ENCODE measurements around the gene ZNF708. TPM values are rescaled to one million over a fixed set of nuclear protein-coding genes. Genes with fewer than 3 reads are reported as not detected.
A peak's percentile ranks its signal among the peaks of the same experiment; 100 is the strongest.

Gene ZNF708
- total and polyA plus RNA-seq, 9 of the 15 experiments (the other 6 are each of a cell fraction or from before 2014, with no cell fraction given): 2.9 to 11.9 (median 6.7) TPM

DNA sequence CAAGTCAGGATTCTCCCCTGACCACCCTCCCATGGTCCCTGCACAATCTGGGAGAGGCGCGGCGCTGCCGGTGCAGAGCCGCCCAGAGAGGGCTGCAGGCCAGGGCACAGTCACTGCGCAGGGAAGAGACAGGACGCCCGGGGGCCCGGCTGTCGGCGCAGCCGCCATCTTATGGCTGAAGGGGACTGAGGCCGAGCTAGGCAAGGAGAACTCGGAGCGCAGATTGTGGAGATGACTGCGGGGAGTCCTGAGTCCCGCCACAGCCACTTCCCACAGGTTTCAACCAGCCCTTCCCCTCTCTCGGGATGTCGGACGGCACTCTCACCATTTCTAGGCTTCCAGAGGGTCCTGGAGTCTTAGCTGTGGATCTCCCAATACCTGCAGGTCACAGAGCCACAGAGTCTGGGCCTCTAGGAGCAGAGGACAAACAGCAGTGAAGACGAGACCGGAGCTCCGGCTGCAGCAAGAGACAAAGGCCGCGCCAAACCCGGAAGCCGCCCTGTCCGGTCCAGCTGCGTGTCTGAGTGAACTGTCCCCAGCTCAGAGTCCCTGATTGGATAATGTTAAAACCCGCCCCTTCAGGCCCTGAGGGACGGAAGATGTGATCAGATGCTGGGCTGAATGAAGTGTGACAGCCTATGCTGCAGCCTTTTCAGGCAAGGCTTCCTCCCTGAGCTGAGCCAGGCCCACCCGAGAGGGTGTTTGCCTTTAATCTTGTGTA is at the start of gene ZNF708 (continued):
- TF ChIP-seq, protein P1, sequence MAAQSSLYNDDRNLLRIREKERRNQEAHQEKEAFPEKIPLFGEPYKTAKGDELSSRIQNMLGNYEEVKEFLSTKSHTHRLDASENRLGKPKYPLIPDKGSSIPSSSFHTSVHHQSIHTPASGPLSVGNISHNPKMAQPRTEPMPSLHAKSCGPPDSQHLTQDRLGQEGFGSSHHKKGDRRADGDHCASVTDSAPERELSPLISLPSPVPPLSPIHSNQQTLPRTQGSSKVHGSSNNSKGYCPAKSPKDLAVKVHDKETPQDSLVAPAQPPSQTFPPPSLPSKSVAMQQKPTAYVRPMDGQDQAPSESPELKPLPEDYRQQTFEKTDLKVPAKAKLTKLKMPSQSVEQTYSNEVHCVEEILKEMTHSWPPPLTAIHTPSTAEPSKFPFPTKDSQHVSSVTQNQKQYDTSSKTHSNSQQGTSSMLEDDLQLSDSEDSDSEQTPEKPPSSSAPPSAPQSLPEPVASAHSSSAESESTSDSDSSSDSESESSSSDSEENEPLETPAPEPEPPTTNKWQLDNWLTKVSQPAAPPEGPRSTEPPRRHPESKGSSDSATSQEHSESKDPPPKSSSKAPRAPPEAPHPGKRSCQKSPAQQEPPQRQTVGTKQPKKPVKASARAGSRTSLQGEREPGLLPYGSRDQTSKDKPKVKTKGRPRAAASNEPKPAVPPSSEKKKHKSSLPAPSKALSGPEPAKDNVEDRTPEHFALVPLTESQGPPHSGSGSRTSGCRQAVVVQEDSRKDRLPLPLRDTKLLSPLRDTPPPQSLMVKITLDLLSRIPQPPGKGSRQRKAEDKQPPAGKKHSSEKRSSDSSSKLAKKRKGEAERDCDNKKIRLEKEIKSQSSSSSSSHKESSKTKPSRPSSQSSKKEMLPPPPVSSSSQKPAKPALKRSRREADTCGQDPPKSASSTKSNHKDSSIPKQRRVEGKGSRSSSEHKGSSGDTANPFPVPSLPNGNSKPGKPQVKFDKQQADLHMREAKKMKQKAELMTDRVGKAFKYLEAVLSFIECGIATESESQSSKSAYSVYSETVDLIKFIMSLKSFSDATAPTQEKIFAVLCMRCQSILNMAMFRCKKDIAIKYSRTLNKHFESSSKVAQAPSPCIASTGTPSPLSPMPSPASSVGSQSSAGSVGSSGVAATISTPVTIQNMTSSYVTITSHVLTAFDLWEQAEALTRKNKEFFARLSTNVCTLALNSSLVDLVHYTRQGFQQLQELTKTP (IDR thresholded peaks at IDR 0.05; ENCODE audit: low read depth in 1 of 2, partially characterized antibody in 2 of 2): no peak
- TF ChIP-seq NELFE (IDR thresholded peaks at IDR 0.05; ENCODE audit: insufficient read depth, insufficient read length) (no peak), MTA3 (IDR thresholded peaks at IDR 0.05; ENCODE audit: borderline replicate concordance) (0 out of 2 replicates have a peak, but pooled peaks have one; percentile 36), BRD9 (IDR thresholded peaks at IDR 0.05; ENCODE audit: low read depth, partially characterized antibody) (no peak), XRCC4 (IDR thresholded peaks at IDR 0.05; ENCODE audit: extremely low read depth, insufficient read depth, insufficient read length) (no peak), ZNF583 (CRISPR knock-in tag; IDR thresholded peaks at IDR 0.05) (no peak), SMAD4 (CRISPR knock-in tag; conservative IDR thresholded peaks at IDR 0.05) (0 out of 2 replicates have a peak, but pooled peaks have one; percentile 27), ETS2 (tag; IDR thresholded peaks at IDR 0.05; ENCODE audit: borderline replicate concordance, poor library complexity, severe bottlenecking) (no peak), HDAC2 (IDR thresholded peaks at IDR 0.05) (no peak), SAP30 (IDR thresholded peaks at IDR 0.05; ENCODE audit: borderline replicate concordance, insufficient read depth, low read depth, low read length, poor library complexity, severe bottlenecking) (peak; percentile 85), RFX5 (IDR thresholded peaks at IDR 0.05; ENCODE audit: low read depth, low read length) (no peak), ZFP30 (CRISPR knock-in tag; IDR thresholded peaks at IDR 0.05; ENCODE audit: borderline replicate concordance) (no peak), PRMT5 (CRISPR knock-in tag; IDR thresholded peaks at IDR 0.05) (no peak), POLR2A (conservative IDR thresholded peaks at IDR 0.05) (peak; percentile 90), KHSRP (IDR thresholded peaks at IDR 0.05) (no peak)
- TF ChIP-seq, protein P2, sequence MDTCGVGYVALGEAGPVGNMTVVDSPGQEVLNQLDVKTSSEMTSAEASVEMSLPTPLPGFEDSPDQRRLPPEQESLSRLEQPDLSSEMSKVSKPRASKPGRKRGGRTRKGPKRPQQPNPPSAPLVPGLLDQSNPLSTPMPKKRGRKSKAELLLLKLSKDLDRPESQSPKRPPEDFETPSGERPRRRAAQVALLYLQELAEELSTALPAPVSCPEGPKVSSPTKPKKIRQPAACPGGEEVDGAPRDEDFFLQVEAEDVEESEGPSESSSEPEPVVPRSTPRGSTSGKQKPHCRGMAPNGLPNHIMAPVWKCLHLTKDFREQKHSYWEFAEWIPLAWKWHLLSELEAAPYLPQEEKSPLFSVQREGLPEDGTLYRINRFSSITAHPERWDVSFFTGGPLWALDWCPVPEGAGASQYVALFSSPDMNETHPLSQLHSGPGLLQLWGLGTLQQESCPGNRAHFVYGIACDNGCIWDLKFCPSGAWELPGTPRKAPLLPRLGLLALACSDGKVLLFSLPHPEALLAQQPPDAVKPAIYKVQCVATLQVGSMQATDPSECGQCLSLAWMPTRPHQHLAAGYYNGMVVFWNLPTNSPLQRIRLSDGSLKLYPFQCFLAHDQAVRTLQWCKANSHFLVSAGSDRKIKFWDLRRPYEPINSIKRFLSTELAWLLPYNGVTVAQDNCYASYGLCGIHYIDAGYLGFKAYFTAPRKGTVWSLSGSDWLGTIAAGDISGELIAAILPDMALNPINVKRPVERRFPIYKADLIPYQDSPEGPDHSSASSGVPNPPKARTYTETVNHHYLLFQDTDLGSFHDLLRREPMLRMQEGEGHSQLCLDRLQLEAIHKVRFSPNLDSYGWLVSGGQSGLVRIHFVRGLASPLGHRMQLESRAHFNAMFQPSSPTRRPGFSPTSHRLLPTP (IDR thresholded peaks at IDR 0.05; ENCODE audit: borderline replicate concordance, extremely low read depth, insufficient read length): no peak
- TF ChIP-seq, protein P3, sequence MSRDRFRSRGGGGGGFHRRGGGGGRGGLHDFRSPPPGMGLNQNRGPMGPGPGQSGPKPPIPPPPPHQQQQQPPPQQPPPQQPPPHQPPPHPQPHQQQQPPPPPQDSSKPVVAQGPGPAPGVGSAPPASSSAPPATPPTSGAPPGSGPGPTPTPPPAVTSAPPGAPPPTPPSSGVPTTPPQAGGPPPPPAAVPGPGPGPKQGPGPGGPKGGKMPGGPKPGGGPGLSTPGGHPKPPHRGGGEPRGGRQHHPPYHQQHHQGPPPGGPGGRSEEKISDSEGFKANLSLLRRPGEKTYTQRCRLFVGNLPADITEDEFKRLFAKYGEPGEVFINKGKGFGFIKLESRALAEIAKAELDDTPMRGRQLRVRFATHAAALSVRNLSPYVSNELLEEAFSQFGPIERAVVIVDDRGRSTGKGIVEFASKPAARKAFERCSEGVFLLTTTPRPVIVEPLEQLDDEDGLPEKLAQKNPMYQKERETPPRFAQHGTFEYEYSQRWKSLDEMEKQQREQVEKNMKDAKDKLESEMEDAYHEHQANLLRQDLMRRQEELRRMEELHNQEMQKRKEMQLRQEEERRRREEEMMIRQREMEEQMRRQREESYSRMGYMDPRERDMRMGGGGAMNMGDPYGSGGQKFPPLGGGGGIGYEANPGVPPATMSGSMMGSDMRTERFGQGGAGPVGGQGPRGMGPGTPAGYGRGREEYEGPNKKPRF (IDR thresholded peaks at IDR 0.05; ENCODE audit: low read depth, low read length): no peak

Data from K562 (cell line).